Activated CD4-positive, alpha-beta memory T cell treated with anti-CD3 and anti-CD28 coated beads, Interleukin-2, amount 10 ng/mL, durations not matched to agents 7 days and 5 days (primary cell): Measurements from ENCODE around the gene ZNF470. TPM values are rescaled to one million over a fixed set of nuclear protein-coding genes. Genes with fewer than 3 reads are reported as not detected.
A peak's percentile ranks its signal among the peaks of the same experiment; 100 is the strongest.

Experiments used
- CTCF ChIA-PET: fragments of 350-600 bp; sonication (Branson Sonifier 250); formaldehyde crosslinking; loops from one replicate; lab custom pipeline; 2021; ENCODE audit warnings: antibody characterized with exemption, inconsistent platforms; lab: Charles Lee
- POLR2A ChIA-PET: fragments of 350-600 bp; sonication (Branson Sonifier 250); formaldehyde crosslinking; loops from one replicate; lab custom pipeline; 2021; ENCODE audit warnings: antibody characterized with exemption; lab: Charles Lee
- DNase-seq: peaks from one replicate; pipeline ENCODE4 v3.0.0-alpha.2; 2020
- H3K27ac Mint-ChIP-seq: one replicate; pipeline ENCODE4 v1.8.0; 2021; ENCODE audit warnings: mild to moderate bottlenecking, mixed read lengths
- H3K27me3 Mint-ChIP-seq: one replicate; pipeline ENCODE4 v1.8.0; 2021; ENCODE audit warnings: mixed read lengths
- H3K36me3 Mint-ChIP-seq: one replicate; pipeline ENCODE4 v1.8.0; 2021; ENCODE audit warnings: low read depth, mixed read lengths
- H3K4me1 Mint-ChIP-seq: one replicate; pipeline ENCODE4 v1.8.0; 2021; ENCODE audit warnings: mixed read lengths
- H3K4me3 Mint-ChIP-seq: one replicate; pipeline ENCODE4 v1.8.0; 2021; ENCODE audit warnings: mild to moderate bottlenecking, mixed read lengths
- H3K9me3 Mint-ChIP-seq: one replicate; pipeline ENCODE4 v1.8.0; 2021; ENCODE audit warnings: mixed read lengths
- total RNA-seq, 2 experiments: library from RNA; stranded (reverse); gene quantifications; one replicate each; pipeline ENCODE4 v1.2.3, GENCODE V29; 2021

Gene ZNF470
- total RNA-seq, 2 experiments from 2014 or later: 2.5 TPM

DNA sequence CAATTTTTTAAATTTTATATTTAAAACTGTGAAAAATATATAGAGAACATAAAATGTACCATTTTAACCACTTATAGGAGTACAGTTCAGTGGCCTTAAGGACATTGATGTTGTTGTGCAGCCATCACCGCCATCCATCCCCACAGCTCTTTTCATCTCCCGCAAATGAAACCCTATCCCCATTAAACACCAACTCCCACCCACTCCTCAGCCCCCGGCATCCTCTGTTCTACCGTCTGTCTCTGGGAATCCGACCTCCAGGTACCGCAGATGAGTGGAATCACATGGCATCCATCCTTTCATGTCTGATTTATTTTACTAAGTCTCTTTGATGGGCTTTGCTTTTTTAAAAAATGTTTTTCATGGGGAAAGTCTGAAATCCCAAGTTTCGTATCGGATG is 51.9 kb downstream of the ZNF470 start:
- POLR2A ChIA-PET: no interaction called here
- Mint-ChIP-seq H3K27ac (no peak overlapping the region), H3K4me1 (no peaks in the 10 kb centered on the region), H3K9me3 (peaks cover 64% of the 10 kb centered on the region), H3K27me3 (no peaks in the 10 kb centered on the region), H3K36me3 (peaks cover 73% of the 10 kb centered on the region), H3K4me3 (no peak overlapping the region)
- DNase-seq: no peak
- CTCF ChIA-PET: no interaction called here

DNA sequence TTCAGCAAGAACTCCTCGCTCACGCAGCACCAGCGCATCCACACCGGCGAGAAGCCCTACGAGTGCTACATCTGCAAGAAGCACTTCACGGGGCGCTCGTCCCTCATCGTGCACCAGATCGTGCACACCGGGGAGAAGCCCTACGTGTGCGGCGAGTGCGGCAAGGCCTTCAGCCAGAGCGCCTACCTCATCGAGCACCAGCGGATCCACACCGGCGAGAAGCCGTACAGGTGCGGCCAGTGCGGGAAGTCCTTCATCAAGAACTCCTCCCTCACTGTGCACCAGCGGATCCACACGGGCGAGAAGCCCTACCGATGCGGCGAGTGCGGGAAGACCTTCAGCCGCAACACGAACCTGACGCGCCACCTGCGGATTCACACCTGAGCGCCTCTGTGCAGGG is 55.1 kb downstream of the ZNF470 start:
- Mint-ChIP-seq H3K27ac (no peak overlapping the region), H3K4me3 (no peak overlapping the region), H3K27me3 (no peaks in the 10 kb centered on the region), H3K4me1 (no peaks in the 10 kb centered on the region), H3K36me3 (peaks cover 58% of the 10 kb centered on the region), H3K9me3 (peaks cover 54% of the 10 kb centered on the region)
- no peak for DNase-seq
- CTCF ChIA-PET: no interaction called here
- POLR2A ChIA-PET: no interaction called here

DNA sequence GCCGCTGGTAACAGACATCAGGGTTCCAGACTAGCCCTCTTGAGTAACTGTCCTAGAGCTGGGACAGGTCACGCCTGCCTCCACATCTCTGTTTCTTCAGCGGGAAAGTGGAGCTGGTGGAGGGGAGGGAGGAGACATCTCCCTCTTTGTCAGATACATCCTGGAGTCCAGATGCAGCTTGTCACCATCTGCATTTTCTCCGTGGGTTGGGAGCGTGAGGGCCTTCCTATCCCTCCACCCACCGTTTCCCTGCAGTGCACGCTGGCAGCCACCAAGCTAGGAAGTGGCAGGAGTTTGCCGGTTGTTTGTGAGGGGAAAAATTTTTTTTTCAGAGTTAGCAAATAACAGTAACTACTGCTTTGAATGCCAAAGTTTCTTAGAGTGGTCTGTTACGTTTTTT is 55.7 kb downstream of the ZNF470 start:
- H3K9me3 Mint-ChIP-seq: peaks cover 54% of the 10 kb centered on the region
- peaks cover 51% of the 10 kb centered on the region for H3K36me3 Mint-ChIP-seq
- H3K27ac Mint-ChIP-seq: no peak overlapping the region
- H3K4me3 Mint-ChIP-seq: no peak overlapping the region
- H3K4me1 Mint-ChIP-seq: no peaks in the 10 kb centered on the region
- DNase-seq: no peak
- no peaks in the 10 kb centered on the region for H3K27me3 Mint-ChIP-seq
- CTCF ChIA-PET: no interaction called here
- POLR2A ChIA-PET: no interaction called here

DNA sequence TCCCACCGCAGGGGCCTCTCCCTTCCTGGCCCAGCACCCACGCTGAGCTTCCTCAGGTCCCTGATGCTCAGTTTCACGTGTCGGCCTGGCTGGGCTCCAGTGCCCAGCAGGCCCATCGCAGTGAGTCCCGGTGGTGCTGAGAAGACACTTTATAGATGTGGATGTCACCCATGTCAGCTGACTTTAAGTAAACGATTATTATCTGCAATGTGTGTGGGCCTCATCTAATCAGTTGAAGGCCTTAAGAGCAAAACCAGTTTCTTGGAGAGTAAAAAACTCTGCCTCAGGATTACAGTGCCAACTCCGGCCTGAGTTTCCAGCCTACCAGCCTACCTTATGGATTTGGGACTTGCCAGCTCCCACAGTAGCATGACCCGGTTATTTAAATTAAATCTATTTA is 58.4 kb downstream of the ZNF470 start:
- CTCF ChIA-PET: no interaction called here
- H3K9me3 Mint-ChIP-seq: peaks cover 60% of the 10 kb centered on the region
- no peak overlapping the region for H3K27ac Mint-ChIP-seq
- no peaks in the 10 kb centered on the region for H3K4me1 Mint-ChIP-seq
- no peak overlapping the region for H3K4me3 Mint-ChIP-seq
- DNase-seq: no peak
- POLR2A ChIA-PET: no interaction called here
- no peaks in the 10 kb centered on the region for H3K27me3 Mint-ChIP-seq
- H3K36me3 Mint-ChIP-seq: peaks cover 34% of the 10 kb centered on the region

DNA sequence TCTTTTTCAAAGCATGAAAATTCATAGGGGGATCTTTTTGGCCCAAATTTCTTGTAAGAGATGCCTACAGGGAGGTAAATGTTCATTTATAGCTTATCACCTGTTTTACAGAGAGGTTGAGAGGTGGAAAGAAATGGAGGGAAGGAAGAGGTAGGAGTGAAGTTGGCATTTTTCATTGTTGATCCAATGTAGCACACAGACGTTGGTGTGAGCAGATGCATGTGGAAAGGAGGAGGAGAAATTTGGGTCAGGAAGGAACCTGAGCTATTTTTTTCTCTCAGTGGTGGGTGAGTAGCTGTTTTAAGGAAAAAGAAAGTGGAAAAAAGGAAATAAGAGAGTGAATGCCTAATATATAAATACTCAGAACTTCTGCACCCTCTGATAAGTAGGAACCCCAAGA is 65.8 kb downstream of the ZNF470 start:
- ChIA-PET POLR2A (no interaction called here), CTCF (no interaction called here)
- H3K27ac Mint-ChIP-seq: no peak overlapping the region
- DNase-seq: no peak
- H3K27me3 Mint-ChIP-seq: no peaks in the 10 kb centered on the region
- no peaks in the 10 kb centered on the region for H3K4me1 Mint-ChIP-seq
- H3K9me3 Mint-ChIP-seq: peaks cover 58% of the 10 kb centered on the region
- no peak overlapping the region for H3K4me3 Mint-ChIP-seq
- H3K36me3 Mint-ChIP-seq: no peaks in the 10 kb centered on the region

DNA sequence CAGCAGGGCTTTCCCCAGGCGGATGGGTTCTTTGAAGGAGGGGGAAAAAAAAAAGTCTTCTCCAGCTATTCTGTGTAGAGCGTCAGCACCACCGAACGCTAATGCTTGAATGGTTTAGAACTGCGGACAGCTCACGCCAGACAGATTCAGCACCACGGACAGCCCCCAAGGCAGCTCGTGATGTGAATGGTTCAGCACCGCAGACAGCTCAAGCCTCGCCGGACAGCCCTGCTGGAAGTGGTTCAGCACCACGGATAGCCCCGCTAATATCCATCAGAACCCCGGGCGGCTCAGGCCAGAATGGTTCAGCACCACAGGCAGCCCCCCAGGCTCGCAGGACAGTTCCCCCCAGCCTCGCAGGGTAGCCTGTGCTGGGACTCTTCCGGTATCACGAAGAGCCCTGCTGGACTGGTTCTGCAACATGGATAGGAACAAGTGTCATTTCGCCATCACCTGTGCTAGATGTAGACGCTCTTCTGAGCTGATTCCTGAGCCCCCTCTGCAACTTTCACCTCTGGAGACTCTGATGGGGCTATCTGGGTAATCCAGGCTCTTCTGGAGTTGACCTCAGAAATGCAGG is 70.8 kb downstream of the ZNF470 start:
- no peak overlapping the region for H3K4me3 Mint-ChIP-seq
- no peaks in the 10 kb centered on the region for H3K36me3 Mint-ChIP-seq
- CTCF ChIA-PET: no interaction called here
- H3K27ac Mint-ChIP-seq: no peak overlapping the region
- peak; percentile 54 for DNase-seq
- no peaks in the 10 kb centered on the region for H3K27me3 Mint-ChIP-seq
- H3K4me1 Mint-ChIP-seq: no peaks in the 10 kb centered on the region
- POLR2A ChIA-PET: no interaction called here
- peaks cover 38% of the 10 kb centered on the region for H3K9me3 Mint-ChIP-seq

Other genes with a start within 250 kb of the ZNF470 start
- gene ZNF582, start 173.9 kb upstream of the ZNF470 start, total RNA-seq: 1 to 10 TPM in 1 of 2 experiments, under 1 TPM in 1; 0.93 to 1.5 TPM
- 1 to 10 TPM; 3.9 to 4.1 TPM for gene ZNF583, start 163.1 kb upstream of the ZNF470 start, total RNA-seq
- not detected for gene ZNF667, start 90.1 kb upstream of the ZNF470 start, total RNA-seq
- gene ZNF471, start 59.6 kb upstream of the ZNF470 start, total RNA-seq: under 1 TPM; 0.13 to 0.28 TPM
- gene ZFP28, start 28.5 kb upstream of the ZNF470 start, total RNA-seq: 1 to 10 TPM; 3.1 to 3.8 TPM
- gene ZNF71, start 27.8 kb downstream of the ZNF470 start, total RNA-seq: 1 to 10 TPM; 4.8 to 4.9 TPM
- gene SMIM17, start 75.7 kb downstream of the ZNF470 start, total RNA-seq: under 1 TPM in 1 of 2 experiments, not detected in 1; 0.33 TPM
- gene ZNF835, start 104.3 kb downstream of the ZNF470 start, total RNA-seq: under 1 TPM; 0.23 to 0.68 TPM